ENCODE data around the gene KLF11.

Gene KLF11

GRCh38 chr2:10042301-10043161 is 819 bp upstream of the KLF11 start:
- peak; percentile 13 for DNase-seq (ENCODE audit: low spot score)

GRCh38 chr2:10043906-10044601 is 704 bp downstream of the KLF11 start:
- peak; percentile 97 for DNase-seq (ENCODE audit: low spot score)

GRCh38 chr2:10045561-10046355 is 2.4 kb downstream of the KLF11 start:
- no peak for DNase-seq (ENCODE audit: low spot score)

GRCh38 chr2:10046931-10047330 is 3.6 kb downstream of the KLF11 start:
- no peak for DNase-seq (ENCODE audit: low spot score)

GRCh38 chr2:10047616-10048500 is 4.5 kb downstream of the KLF11 start:
- DNase-seq (ENCODE audit: low spot score): no peak

GRCh38 chr2:10048501-10049171 is 5.3 kb downstream of the KLF11 start:
- peak; percentile 67 for DNase-seq (ENCODE audit: low spot score)

- no peak for DNase-seq (ENCODE audit: low spot score)
Observed at GRCh38 chr2:10052216-10052615, 8.9 kb downstream of the KLF11 start.

- DNase-seq (ENCODE audit: low spot score): no peak
Observed at GRCh38 chr2:10053351-10053750, 10.0 kb downstream of the KLF11 start.

GRCh38 chr2:10054424-10054823 is 11.1 kb downstream of the KLF11 start:
- DNase-seq (ENCODE audit: low spot score): no peak

- DNase-seq (ENCODE audit: low spot score): no peak
Observed at GRCh38 chr2:10054976-10055375, 11.6 kb downstream of the KLF11 start.

GRCh38 chr2:10056439-10056838 is 13.1 kb downstream of the KLF11 start:
- no peak for DNase-seq (ENCODE audit: low spot score)

GRCh38 chr2:10057231-10058107 is 14.1 kb downstream of the KLF11 start:
- no peak for DNase-seq (ENCODE audit: low spot score)

- no peak for DNase-seq (ENCODE audit: low spot score)
Observed at GRCh38 chr2:10058251-10059015, 15.1 kb downstream of the KLF11 start.

- no peak for DNase-seq (ENCODE audit: low spot score)
Observed at GRCh38 chr2:10059016-10059351, 15.6 kb downstream of the KLF11 start.

GRCh38 chr2:10059552-10060335 is 16.4 kb downstream of the KLF11 start:
- no peak for DNase-seq (ENCODE audit: low spot score)

- DNase-seq (ENCODE audit: low spot score): no peak
Observed at GRCh38 chr2:10061221-10061925, 18.0 kb downstream of the KLF11 start.

GRCh38 chr2:10062931-10063365 is 19.6 kb downstream of the KLF11 start:
- DNase-seq (ENCODE audit: low spot score): no peak

- DNase-seq (ENCODE audit: low spot score): no peak
Observed at GRCh38 chr2:10063566-10063965, 20.2 kb downstream of the KLF11 start.
